SU-DHL-6 (cell line): ENCODE results near the gene PDSS1.

Experiments
- H2AFZ ChIP-seq: fragments of 200-600 bp; sonication (generic); 2 replicates; pipeline ENCODE4 v1.6.1; 2014; ENCODE audit warnings: low read depth, mild to moderate bottlenecking, moderate library complexity, mixed read lengths, antibody characterized with exemption, low read length; ENCODE audit not compliant: severe bottlenecking
- H3F3A ChIP-seq: fragments of 200-600 bp; shearing (Covaris generic); 2 replicates; pipeline ENCODE4 v1.6.0; 2016; ENCODE audit warnings: antibody characterized with exemption, mild to moderate bottlenecking; ENCODE audit not compliant: insufficient read depth
- H3K27ac ChIP-seq: fragments of 200-600 bp; sonication (generic); 2 replicates; pipeline ENCODE4 v1.5.1; 2016; ENCODE audit warnings: low read depth, mild to moderate bottlenecking, low read length, moderate library complexity, mixed read lengths
- H3K27me3 ChIP-seq: fragments of 200-600 bp; sonication (generic), shearing (Covaris generic); 2 replicates; pipeline ENCODE4 v1.6.0; 2014; ENCODE audit warnings: mild to moderate bottlenecking, low read length
- H3K36me3 ChIP-seq: fragments of 200-600 bp; sonication (generic); 2 replicates; pipeline ENCODE4 v1.6.1; 2014; ENCODE audit warnings: mild to moderate bottlenecking, low read length, mixed read lengths
- H3K4me2 ChIP-seq: fragments of 300-600, 200-600 bp; shearing (Covaris generic), sonication (generic); 2 replicates; pipeline ENCODE4 v1.6.0; 2014; ENCODE audit warnings: low read length, low read depth, mild to moderate bottlenecking; ENCODE audit not compliant: poor library complexity, severe bottlenecking
- H3K4me3 ChIP-seq: fragments of 200-600 bp; sonication (generic); 2 replicates; pipeline ENCODE4 v1.5.1; 2014; ENCODE audit warnings: antibody characterized with exemption, low read length, mild to moderate bottlenecking, mixed read lengths; ENCODE audit not compliant: insufficient read depth, poor library complexity, severe bottlenecking
- H3K79me2 ChIP-seq: fragments of 200-600 bp; sonication (generic); 2 replicates; pipeline ENCODE4 v1.6.1; 2014; ENCODE audit warnings: mild to moderate bottlenecking, low read length, moderate library complexity; ENCODE audit not compliant: insufficient read depth
- H3K9ac ChIP-seq: fragments of 200-600 bp; sonication (generic); 2 replicates; pipeline ENCODE4 v1.7.0; 2014; ENCODE audit warnings: mild to moderate bottlenecking, low read length
- H3K9me2 ChIP-seq: fragments of 200-600 bp; sonication (generic); replicated peaks from 2 replicates; pipeline ENCODE4 v1.6.1; 2014; ENCODE audit warnings: low read length; ENCODE audit not compliant: insufficient read depth
- H3K9me3 ChIP-seq: fragments of 200-600 bp; sonication (generic); 2 replicates; pipeline ENCODE4 v1.6.1; 2014; ENCODE audit warnings: low read length, mixed read lengths; ENCODE audit not compliant: insufficient read depth
- H4K20me1 ChIP-seq: fragments of 200-600 bp; sonication (generic); 2 replicates; pipeline ENCODE4 v1.6.1; 2014; ENCODE audit warnings: low read depth, mild to moderate bottlenecking, antibody characterized with exemption, low read length, moderate library complexity, mixed read lengths
- CTCF ChIP-seq: fragments of 200-600 bp; sonication (generic); IDR thresholded peaks from one replicate; pipeline ENCODE4 v1.5.1; 2017; ENCODE audit warnings: antibody characterized with exemption, mild to moderate bottlenecking, low read length, moderate library complexity; ENCODE audit not compliant: insufficient read depth, poor library complexity, severe bottlenecking
- EZH2phosphoT487 ChIP-seq: fragments of 200-600 bp; sonication (generic), shearing (Covaris generic); conservative IDR thresholded peaks from 2 replicates; pipeline ENCODE4 v1.6.1; 2018; ENCODE audit warnings: mild to moderate bottlenecking, antibody characterized with exemption, low read length, moderate library complexity, mixed read lengths

Gene PDSS1

GRCh38 chr10:26703974-26704373, 6.5 kb downstream of the PDSS1 start:
- Histone ChIP-seq H3K9ac (no peak overlapping the region), H3K4me2 (no peak overlapping the region), H2AFZ (no peak overlapping the region), H3K9me2 (no peaks in the 10 kb centered on the region), H3F3A (peaks cover 8% of the 10 kb centered on the region; the same call in 1 of the 2 replicates), H3K27me3 (no peaks in the 10 kb centered on the region), H3K4me3 (no peak overlapping the region), H3K9me3 (no peaks in the 10 kb centered on the region), H3K79me2 (peaks cover 69% of the 10 kb centered on the region), H3K27ac (no peak overlapping the region), H4K20me1 (peaks cover 12% of the 10 kb centered on the region), H3K36me3 (peaks cover 24% of the 10 kb centered on the region; the same call in 1 of the 2 replicates)
- no peak for TF ChIP-seq EZH2phosphoT487
- no peak for TF ChIP-seq CTCF

GRCh38 chr10:26706206-26706605, 8.7 kb downstream of the PDSS1 start:
- H3K4me3 ChIP-seq: no peak overlapping the region
- no peaks in the 10 kb centered on the region for H3K9me3 ChIP-seq
- peaks cover 12% of the 10 kb centered on the region for H4K20me1 ChIP-seq
- peaks cover 24% of the 10 kb centered on the region; the same call in 1 of the 2 replicates for H3K36me3 ChIP-seq
- no peak overlapping the region for H3K9ac ChIP-seq
- H3K4me2 ChIP-seq: no peak overlapping the region
- no peaks in the 10 kb centered on the region for H3K9me2 ChIP-seq
- peaks cover 8% of the 10 kb centered on the region; the same call in 1 of the 2 replicates for H3F3A ChIP-seq
- peaks cover 47% of the 10 kb centered on the region for H3K79me2 ChIP-seq
- H3K27ac ChIP-seq: no peak overlapping the region
- no peak overlapping the region for H2AFZ ChIP-seq
- TF ChIP-seq EZH2phosphoT487 (no peak), CTCF (no peak)
- H3K27me3 ChIP-seq: no peaks in the 10 kb centered on the region

DNA sequence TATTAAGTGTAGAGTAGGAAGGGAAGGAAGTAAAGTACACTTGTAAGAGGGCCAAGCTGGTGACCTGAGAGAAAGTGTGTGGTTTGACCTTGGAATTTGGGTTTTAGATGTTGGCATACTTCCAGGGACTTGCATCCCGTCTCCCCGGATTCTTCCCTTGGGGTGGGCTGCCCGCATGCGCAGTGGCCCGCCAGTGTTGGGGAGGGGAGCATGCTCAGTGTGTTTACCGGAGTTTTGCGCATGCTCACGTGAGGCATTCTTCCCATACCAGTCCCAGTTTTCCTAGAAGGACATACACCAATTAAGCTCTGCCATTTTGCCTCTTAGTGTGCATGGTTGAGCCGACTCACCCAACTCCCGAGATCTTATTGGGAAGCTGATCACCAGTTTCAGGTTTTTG, 9.4 kb downstream of the PDSS1 start:
- Histone ChIP-seq H4K20me1 (peaks cover 12% of the 10 kb centered on the region), H3K27ac (no peak overlapping the region), H3F3A (peaks cover 8% of the 10 kb centered on the region; the same call in 1 of the 2 replicates), H3K36me3 (peaks cover 28% of the 10 kb centered on the region; the same call in 1 of the 2 replicates), H3K9me2 (no peaks in the 10 kb centered on the region), H3K27me3 (no peaks in the 10 kb centered on the region), H2AFZ (no peak overlapping the region), H3K79me2 (peaks cover 39% of the 10 kb centered on the region), H3K4me3 (no peak overlapping the region), H3K9me3 (no peaks in the 10 kb centered on the region), H3K9ac (no peak overlapping the region), H3K4me2 (no peak overlapping the region)
- no peak for TF ChIP-seq CTCF
- TF ChIP-seq EZH2phosphoT487: no peak
